Stomach (tissue), 4 donors: ENCODE measurements around the gene CFAP61.

ENCODE experiments used
- EP300 ChIP-seq: sonication (generic); formaldehyde crosslinking; IDR thresholded peaks from one replicate; pipeline ENCODE4 v1.6.1; 2017; ENCODE audit warnings: antibody characterized with exemption
- POLR2A ChIP-seq, 4 donors: fragments of 450-650 bp; IDR thresholded peaks; one replicate each; pipeline ENCODE4 v1.6.1; 2016; ENCODE audit warnings: antibody characterized with exemption in 4 of 4, control low read depth in 2 of 4, mild to moderate bottlenecking in 1 of 4, moderate library complexity in 1 of 4
- POLR2AphosphoS5 ChIP-seq, 3 donors: sonication (generic); formaldehyde crosslinking; IDR thresholded peaks; one replicate each; pipeline ENCODE4 v1.6.1; 2016; ENCODE audit warnings: antibody characterized with exemption in 3 of 3
- TF ChIP-seq, protein P1 (sequence below), 7 experiments: fragments of 450-650 bp in 4 of 7; fragments of 200-600 bp in 3 of 7; sonication (generic) in 3 of 7; IDR thresholded peaks; one replicate each; pipeline ENCODE4 v1.5.1; 2016 to 2019; ENCODE audit warnings: antibody characterized with exemption in 7 of 7, control low read depth in 2 of 7, mild to moderate bottlenecking in 1 of 7

DNA sequence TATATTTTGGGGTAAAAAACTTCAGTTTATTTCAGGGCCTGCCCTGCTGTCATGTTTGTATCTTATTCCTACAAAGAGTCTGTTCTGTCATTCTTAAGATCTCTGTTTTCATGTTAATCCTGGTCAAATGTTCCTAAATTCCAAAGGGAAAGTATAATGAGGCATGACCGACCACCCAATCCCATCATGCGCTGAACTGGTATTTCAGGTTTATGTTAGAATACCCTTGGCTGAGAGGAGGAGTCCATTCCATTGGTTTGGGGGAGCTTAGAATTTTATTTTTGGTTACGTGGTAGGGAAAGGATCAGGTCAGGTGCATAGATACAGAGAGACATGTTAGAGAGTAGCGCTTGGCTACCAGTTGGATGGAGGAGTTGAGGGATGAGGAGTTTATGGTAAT, 25.7 kb downstream of the CFAP61 start:
- TF ChIP-seq POLR2AphosphoS5 (IDR thresholded peaks at IDR 0.05) = no peak
- TF ChIP-seq, protein P1, sequence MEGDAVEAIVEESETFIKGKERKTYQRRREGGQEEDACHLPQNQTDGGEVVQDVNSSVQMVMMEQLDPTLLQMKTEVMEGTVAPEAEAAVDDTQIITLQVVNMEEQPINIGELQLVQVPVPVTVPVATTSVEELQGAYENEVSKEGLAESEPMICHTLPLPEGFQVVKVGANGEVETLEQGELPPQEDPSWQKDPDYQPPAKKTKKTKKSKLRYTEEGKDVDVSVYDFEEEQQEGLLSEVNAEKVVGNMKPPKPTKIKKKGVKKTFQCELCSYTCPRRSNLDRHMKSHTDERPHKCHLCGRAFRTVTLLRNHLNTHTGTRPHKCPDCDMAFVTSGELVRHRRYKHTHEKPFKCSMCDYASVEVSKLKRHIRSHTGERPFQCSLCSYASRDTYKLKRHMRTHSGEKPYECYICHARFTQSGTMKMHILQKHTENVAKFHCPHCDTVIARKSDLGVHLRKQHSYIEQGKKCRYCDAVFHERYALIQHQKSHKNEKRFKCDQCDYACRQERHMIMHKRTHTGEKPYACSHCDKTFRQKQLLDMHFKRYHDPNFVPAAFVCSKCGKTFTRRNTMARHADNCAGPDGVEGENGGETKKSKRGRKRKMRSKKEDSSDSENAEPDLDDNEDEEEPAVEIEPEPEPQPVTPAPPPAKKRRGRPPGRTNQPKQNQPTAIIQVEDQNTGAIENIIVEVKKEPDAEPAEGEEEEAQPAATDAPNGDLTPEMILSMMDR (IDR thresholded peaks at IDR 0.05) = no peak
- TF ChIP-seq POLR2A (IDR thresholded peaks at IDR 0.05) = no peak
- no peak for TF ChIP-seq EP300
